Stimulated activated CD8-positive, alpha-beta memory T cell treated with anti-CD3 and anti-CD28 coated beads, Interleukin-2, amount 100 ng/mL, for 1 hour (primary cell): ENCODE measurements around the gene THOC5.

Experiments
- DNase-seq, 2 donors: peaks; one replicate each; pipeline ENCODE4 v3.0.0-alpha.2; 2020; ENCODE audit warnings: low read depth in 2 of 2

The THOC5 gene

GRCh38 chr22:29476116-29476515 is 77.4 kb downstream of the THOC5 start:
- no peak for DNase-seq

- DNase-seq = no peak
Observed at GRCh38 chr22:29475550-29475949, 78.0 kb downstream of the THOC5 start.

DNA sequence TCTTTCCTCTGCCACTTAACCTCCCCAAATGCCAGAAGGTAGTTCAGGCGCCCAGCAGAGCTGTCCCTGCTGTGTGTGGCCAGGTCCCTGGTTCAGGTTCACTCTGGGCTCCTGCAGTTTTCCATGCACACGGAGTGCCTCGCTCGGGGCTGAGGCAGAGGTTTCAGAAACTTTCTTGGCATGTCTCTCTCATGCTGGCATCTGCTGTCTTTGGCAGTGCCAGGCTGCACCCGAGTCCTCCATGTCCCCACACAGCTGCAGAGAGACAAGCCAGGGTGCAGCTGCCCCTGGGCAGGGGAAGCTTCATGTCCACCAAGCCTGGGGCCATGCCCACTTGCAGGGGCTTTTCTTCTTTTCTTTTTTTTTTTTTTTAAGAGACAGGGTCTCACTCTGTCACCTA is 80.6 kb downstream of the THOC5 start:
- no peak for DNase-seq

GRCh38 chr22:29470159-29470855 is 83.2 kb downstream of the THOC5 start:
- peak; percentile 26 to 36 for DNase-seq

DNA sequence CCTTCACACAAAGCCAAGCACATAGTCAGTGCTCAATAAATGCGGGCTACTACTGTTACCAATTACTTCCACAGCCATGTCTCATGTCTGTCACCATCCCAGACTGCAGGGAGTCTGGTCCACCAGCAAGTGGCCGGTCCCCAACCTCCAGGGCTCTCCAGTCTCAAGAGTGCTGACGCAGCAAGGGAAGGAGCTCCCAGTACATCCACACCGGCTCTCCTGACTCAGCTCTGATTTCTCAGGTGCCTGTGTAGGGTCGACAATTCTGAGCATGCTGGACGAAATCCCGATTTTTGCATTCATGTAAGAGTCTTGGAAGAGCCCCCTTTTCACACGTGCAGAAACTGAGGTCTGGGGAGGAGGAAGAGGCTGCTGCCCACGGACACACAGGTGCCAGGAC is 83.8 kb downstream of the THOC5 start:
- no peak for DNase-seq

- no peak for DNase-seq
Observed at GRCh38 chr22:29464581-29464980, 89.0 kb downstream of the THOC5 start.

DNA sequence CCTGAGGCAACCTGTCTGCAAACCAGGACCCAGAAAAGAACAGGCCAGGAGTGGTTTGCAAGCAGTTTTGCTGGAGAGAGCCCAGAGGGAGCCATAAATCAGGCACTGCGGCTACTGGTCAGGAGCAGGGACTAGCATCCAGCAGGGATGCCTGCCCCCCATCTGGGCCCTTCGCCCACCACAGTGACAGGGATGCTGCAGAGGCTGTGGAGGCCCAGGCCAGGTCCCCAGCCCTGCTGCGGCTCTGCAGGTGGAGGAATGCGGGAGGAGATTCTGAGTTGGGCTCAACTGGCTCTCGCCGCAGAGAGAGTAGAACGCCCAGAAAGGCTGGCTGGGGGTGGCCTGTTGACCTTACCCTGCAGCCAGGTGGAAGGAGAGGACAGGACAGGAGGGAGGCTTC is 89.9 kb downstream of the THOC5 start:
- no peak for DNase-seq

GRCh38 chr22:29461263-29461662 is 92.3 kb downstream of the THOC5 start:
- no peak for DNase-seq

DNA sequence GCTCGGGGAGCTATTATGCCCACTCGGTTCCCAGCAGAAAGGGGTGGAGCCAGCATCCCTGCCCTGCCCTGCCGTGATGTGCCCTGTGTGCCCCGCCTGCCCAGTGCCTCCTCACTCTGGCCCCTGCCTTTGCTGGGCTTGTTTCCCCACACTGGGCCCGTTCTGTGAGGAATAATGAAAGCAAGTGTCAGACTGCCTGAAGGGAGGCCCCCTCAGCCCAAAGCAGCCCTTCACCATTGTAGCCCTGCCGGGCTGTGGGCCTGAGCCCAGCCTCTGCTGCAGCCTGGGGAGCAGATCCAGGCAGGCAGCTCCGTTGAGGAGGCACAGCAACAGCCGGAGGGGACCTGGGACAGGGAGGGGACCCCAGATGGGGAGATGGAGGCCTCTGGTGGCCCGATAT is 93.8 kb downstream of the THOC5 start:
- no peak for DNase-seq

GRCh38 chr22:29458551-29458950 is 95.0 kb downstream of the THOC5 start:
- no peak for DNase-seq

GRCh38 chr22:29457730-29458129 is 95.8 kb downstream of the THOC5 start:
- DNase-seq = no peak

DNA sequence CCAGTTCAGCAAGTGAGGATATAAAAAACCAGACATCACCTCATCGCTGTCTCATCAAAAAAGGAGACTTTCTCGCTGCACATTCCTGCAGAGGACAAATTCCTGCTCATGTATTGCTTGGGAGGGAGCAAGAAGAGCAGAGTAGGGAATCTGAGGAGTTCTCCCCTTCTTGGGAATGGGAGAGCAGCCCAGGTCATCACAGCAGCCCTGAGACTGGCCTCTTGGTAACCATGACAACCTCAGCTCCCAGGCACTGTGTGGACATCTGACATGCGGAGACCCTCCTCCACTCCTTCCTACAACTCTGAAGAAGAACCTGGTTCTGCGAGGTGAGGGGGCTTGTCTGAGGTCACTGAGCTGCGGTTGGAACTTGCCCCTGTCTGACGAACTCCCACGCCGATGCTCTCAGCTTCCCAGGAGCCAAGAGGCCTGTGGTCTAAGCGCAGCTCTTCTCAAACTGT is 97.3 kb downstream of the THOC5 start:
- DNase-seq = no peak
